Vagina (tissue), 2 donors: ENCODE data around the gene TP53RK. TPM values are rescaled to one million over a fixed set of nuclear protein-coding genes. Genes with fewer than 3 reads are reported as not detected.

Experiments
- DNase-seq, 2 donors: peaks; one replicate each; pipeline ENCODE4 v3.0.0-alpha.2; 2017; ENCODE audit errors: extremely low spot score in 2 of 2
- H3K27ac ChIP-seq: fragments of 200-600 bp; sonication (generic); one replicate; pipeline ENCODE4 v1.5.1; 2019
- H3K27me3 ChIP-seq: fragments of 200-600 bp; sonication (generic); one replicate; pipeline ENCODE4 v1.5.1; 2019
- H3K36me3 ChIP-seq, 2 donors: fragments of 200-600 bp; sonication (generic); one replicate each; pipeline ENCODE4 v1.5.1; 2017 to 2019
- H3K4me1 ChIP-seq: fragments of 200-600 bp; sonication (generic); one replicate; pipeline ENCODE4 v1.5.1; 2019
- H3K4me3 ChIP-seq, 2 donors: fragments of 200-600 bp; sonication (generic); 1 replicate in 1 of 2; 2 replicates in 1 of 2; pipeline ENCODE4 v1.5.1; 2016 to 2019
- H3K9me3 ChIP-seq: fragments of 200-600 bp; sonication (generic); one replicate; pipeline ENCODE4 v1.5.1; 2019
- POLR2A ChIP-seq, 2 donors: fragments of 450-650 bp; IDR thresholded peaks; one replicate each; pipeline ENCODE4 v1.6.1; 2017; ENCODE audit warnings: antibody characterized with exemption in 2 of 2, mild to moderate bottlenecking in 2 of 2, moderate library complexity in 2 of 2
- POLR2AphosphoS5 ChIP-seq, 2 donors: sonication (generic); formaldehyde crosslinking; IDR thresholded peaks; one replicate each; pipeline ENCODE4 v1.9.0; 2017; ENCODE audit warnings: antibody characterized with exemption in 2 of 2, mild to moderate bottlenecking in 2 of 2, low read depth in 1 of 2; ENCODE audit not compliant: insufficient read depth in 1 of 2
- intact Hi-C: fragments of 100-400 bp; cut with DNase I; formaldehyde crosslinking; loops from one replicate; pipeline ENCODE4 v1.15.1; 2023
- total RNA-seq: library from RNA; depleted of rRNA; stranded (reverse); fragments of >200 nt; gene quantifications from one replicate; pipeline ENCODE4 v1.2.3, GENCODE V29; 2016
- TF ChIP-seq, protein P1 (sequence below), 3 experiments: fragments of 450-650 bp in 2 of 3; fragments of 200-600 bp in 1 of 3; sonication (generic) in 1 of 3; IDR thresholded peaks; one replicate each; pipeline ENCODE4 v1.5.1; 2017 to 2019; ENCODE audit warnings: antibody characterized with exemption in 3 of 3, mild to moderate bottlenecking in 2 of 3, moderate library complexity in 2 of 3

TP53RK gene
- total RNA-seq, 1 donor from 2014 or later: 27.7 TPM

DNA sequence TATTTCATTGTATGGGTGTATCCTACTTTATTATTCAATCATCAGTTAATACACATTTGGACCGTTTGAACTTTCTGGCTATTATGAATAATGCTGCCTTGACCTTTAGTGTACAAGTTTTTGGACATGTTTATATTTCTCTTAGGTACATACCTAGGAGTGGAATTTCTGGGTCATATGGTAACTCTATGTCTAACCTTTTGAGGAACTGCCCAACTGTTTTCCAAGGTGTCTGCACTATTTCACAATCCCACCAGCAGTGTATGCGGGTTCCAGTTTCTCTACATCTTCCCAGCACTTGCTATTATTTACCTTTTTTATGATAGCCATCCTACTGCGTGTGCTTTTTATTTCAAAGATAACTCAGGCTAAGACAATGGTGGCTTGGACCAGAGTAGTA lies 23.6 kb downstream of the TP53RK start:
- no peak overlapping the region for H3K27ac ChIP-seq
- H3K9me3 ChIP-seq: no peaks in the 10 kb centered on the region
- H3K4me3 ChIP-seq: no peak overlapping the region
- DNase-seq: no peak
- H3K27me3 ChIP-seq: no peaks in the 10 kb centered on the region
- TF ChIP-seq POLR2AphosphoS5 (IDR thresholded peaks at IDR 0.05; ENCODE audit: insufficient read depth in 1 of 2, low read depth in 1 of 2): no peak
- TF ChIP-seq, protein P1, sequence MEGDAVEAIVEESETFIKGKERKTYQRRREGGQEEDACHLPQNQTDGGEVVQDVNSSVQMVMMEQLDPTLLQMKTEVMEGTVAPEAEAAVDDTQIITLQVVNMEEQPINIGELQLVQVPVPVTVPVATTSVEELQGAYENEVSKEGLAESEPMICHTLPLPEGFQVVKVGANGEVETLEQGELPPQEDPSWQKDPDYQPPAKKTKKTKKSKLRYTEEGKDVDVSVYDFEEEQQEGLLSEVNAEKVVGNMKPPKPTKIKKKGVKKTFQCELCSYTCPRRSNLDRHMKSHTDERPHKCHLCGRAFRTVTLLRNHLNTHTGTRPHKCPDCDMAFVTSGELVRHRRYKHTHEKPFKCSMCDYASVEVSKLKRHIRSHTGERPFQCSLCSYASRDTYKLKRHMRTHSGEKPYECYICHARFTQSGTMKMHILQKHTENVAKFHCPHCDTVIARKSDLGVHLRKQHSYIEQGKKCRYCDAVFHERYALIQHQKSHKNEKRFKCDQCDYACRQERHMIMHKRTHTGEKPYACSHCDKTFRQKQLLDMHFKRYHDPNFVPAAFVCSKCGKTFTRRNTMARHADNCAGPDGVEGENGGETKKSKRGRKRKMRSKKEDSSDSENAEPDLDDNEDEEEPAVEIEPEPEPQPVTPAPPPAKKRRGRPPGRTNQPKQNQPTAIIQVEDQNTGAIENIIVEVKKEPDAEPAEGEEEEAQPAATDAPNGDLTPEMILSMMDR (IDR thresholded peaks at IDR 0.05): no peak
- TF ChIP-seq POLR2A (IDR thresholded peaks at IDR 0.05): no peak
- no peaks in the 10 kb centered on the region for H3K4me1 ChIP-seq
- intact Hi-C loops: no loop called here
- H3K36me3 ChIP-seq: no peaks in the 10 kb centered on the region

DNA sequence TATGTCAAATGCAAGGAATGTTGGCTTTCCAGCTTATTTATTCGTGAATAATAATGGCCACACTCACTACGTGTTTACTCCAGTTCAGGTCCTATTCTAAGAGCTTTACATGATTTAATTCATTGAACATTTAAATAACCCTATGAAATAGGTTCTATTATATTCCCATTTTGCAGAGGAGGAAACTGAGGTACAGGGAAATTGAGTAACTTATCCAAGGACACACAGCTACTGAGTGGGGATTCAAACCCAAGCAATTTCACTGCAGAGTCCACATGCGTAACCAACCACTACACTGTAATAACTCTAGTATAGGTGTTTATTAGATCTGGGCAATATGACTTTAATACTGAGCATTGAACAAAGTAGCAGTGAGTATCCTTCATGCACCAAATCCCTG lies 25.7 kb downstream of the TP53RK start:
- H3K4me1 ChIP-seq: no peaks in the 10 kb centered on the region
- DNase-seq: no peak
- intact Hi-C loops: no loop called here
- H3K27me3 ChIP-seq: no peaks in the 10 kb centered on the region
- H3K9me3 ChIP-seq: no peaks in the 10 kb centered on the region
- H3K36me3 ChIP-seq: no peaks in the 10 kb centered on the region
- no peak for TF ChIP-seq POLR2AphosphoS5 (IDR thresholded peaks at IDR 0.05; ENCODE audit: insufficient read depth in 1 of 2, low read depth in 1 of 2)
- TF ChIP-seq, protein P1 (IDR thresholded peaks at IDR 0.05): no peak
- H3K27ac ChIP-seq: no peak overlapping the region
- H3K4me3 ChIP-seq: no peak overlapping the region

DNA sequence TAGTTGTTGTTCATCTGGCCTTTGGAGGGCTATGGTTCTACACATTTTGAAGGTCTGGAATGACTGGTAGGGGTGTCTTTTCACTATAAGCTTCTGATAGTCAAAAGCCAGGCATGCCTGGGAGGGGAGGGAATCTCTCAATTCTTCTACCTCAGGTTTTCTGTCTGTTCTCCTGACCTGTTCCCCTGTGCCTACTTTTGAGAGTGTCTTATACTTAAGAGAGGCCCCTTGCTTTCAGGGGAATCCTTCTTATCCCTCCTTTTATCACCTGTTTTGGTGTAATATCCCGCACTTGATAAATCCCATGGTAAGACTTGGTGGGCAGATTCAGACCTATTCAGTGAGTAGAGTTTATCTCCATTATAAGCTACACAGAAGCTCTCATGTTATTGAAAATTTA lies 27.6 kb downstream of the TP53RK start:
- Histone ChIP-seq H3K27me3 (no peaks in the 10 kb centered on the region), H3K9me3 (no peaks in the 10 kb centered on the region), H3K27ac (no peak overlapping the region), H3K36me3 (no peaks in the 10 kb centered on the region), H3K4me3 (no peak overlapping the region), H3K4me1 (no peaks in the 10 kb centered on the region)
- intact Hi-C loops: no loop called here
- TF ChIP-seq POLR2A (IDR thresholded peaks at IDR 0.05): no peak
- no peak for TF ChIP-seq POLR2AphosphoS5 (IDR thresholded peaks at IDR 0.05; ENCODE audit: insufficient read depth in 1 of 2, low read depth in 1 of 2)
- TF ChIP-seq, protein P1 (IDR thresholded peaks at IDR 0.05): no peak
- DNase-seq: peak in 1 of 2 donors; percentile 16

DNA sequence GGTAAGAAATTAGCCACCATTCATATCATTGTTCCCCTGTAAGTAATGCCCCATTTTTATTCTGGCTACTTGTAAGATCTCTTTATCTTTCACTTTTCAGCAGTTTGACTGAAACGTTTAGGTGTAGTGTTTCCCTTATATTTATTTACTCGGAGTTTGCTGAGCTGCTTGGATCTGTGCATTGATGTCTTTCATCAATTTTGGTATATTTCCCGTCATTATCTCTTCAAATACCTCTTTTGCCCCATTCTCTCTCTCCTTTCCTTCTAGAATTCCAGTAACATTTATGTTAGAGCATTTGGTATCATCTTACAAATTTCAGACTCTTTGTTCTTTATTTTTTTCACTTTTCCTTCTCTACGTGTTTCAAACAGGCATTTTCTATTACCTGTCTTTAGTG lies 28.8 kb downstream of the TP53RK start:
- Histone ChIP-seq H3K9me3 (no peaks in the 10 kb centered on the region), H3K36me3 (no peaks in the 10 kb centered on the region), H3K4me3 (no peak overlapping the region), H3K27me3 (no peaks in the 10 kb centered on the region), H3K4me1 (no peaks in the 10 kb centered on the region), H3K27ac (no peak overlapping the region)
- intact Hi-C loops: no loop called here
- TF ChIP-seq, protein P1 (IDR thresholded peaks at IDR 0.05): no peak
- TF ChIP-seq POLR2AphosphoS5 (IDR thresholded peaks at IDR 0.05; ENCODE audit: insufficient read depth in 1 of 2, low read depth in 1 of 2) (no peak), POLR2A (IDR thresholded peaks at IDR 0.05) (no peak)
- DNase-seq: no peak

DNA sequence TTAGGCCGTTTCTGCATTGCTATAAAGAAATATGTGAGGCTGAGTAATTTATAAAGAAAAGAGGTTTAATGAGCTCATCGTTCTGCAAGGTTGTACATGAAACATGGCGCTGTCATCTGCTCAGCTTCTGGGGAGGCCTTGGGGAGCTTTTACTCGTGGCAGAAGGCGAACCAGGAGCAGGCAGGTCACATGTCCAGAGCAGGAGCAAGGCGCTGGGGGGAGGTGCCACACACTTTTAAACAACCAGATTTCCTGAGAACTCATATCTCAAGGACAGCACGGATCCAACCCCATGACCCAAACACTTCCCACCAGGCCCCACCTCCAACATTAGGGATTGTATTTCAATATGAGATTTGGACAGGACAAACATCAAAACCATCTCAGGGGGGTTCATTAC lies 31.6 kb downstream of the TP53RK start:
- intact Hi-C loops: no loop called here
- Histone ChIP-seq H3K4me1 (no peaks in the 10 kb centered on the region), H3K36me3 (no peaks in the 10 kb centered on the region), H3K27ac (no peak overlapping the region), H3K9me3 (no peaks in the 10 kb centered on the region), H3K27me3 (no peaks in the 10 kb centered on the region), H3K4me3 (no peak overlapping the region)
- no peak for TF ChIP-seq POLR2A (IDR thresholded peaks at IDR 0.05)
- TF ChIP-seq, protein P1 (IDR thresholded peaks at IDR 0.05): no peak
- TF ChIP-seq POLR2AphosphoS5 (IDR thresholded peaks at IDR 0.05; ENCODE audit: insufficient read depth in 1 of 2, low read depth in 1 of 2): no peak
- peak in 1 of 2 donors; percentile 42 for DNase-seq
